ENCODE data around the gene OR8H2.
"Not testable (repeated sequence)": the region's sequence is repeated elsewhere in the genome, so short reads cannot be mapped to it uniquely, and the experiment has no call there.

The OR8H2 gene

GRCh38 chr11:56103210-56103737 is at the start of gene OR8H2:
OR8H2 (plus strand) TSS chr11:56103687; CDS start chr11:56105043, 1,356 bp downstream.
- Histone ChIP-seq H3K27ac (ENCODE audit: low read length) (no peak within 1 kb of the TSS), H3K9ac (ENCODE audit: low read depth, low read length) (no peak within 1 kb of the TSS), H3K9me3 (ENCODE audit: insufficient read depth, low read depth, low read length) (no peaks in the 10 kb centered on the region), H3K4me1 (ENCODE audit: insufficient read depth, low read length) (no peaks in the 10 kb centered on the region), H3K4me3 (ENCODE audit: low read length) (no peak within 1 kb of the TSS), H3K27me3 (ENCODE audit: insufficient read depth, low read length) (no peaks in the 10 kb centered on the region), H3K36me3 (ENCODE audit: insufficient read depth, low read depth, low read length) (no peaks in the 10 kb centered on the region)

- Histone ChIP-seq H3K4me3 (ENCODE audit: low read length) (peak overlapping the region; percentile 47), H3K4me1 (ENCODE audit: insufficient read depth, low read length) (peaks cover 19% of the 10 kb centered on the region)
- not testable (repeated sequence) for H3K27ac ChIP-seq (ENCODE audit: low read length); H3K27me3 ChIP-seq (ENCODE audit: insufficient read depth, low read length); H3K36me3 ChIP-seq (ENCODE audit: insufficient read depth, low read depth, low read length); H3K9me3 ChIP-seq (ENCODE audit: insufficient read depth, low read depth, low read length); H3K9ac ChIP-seq (ENCODE audit: low read depth, low read length)
Measured at GRCh38 chr11:56056366-56056765, 47.1 kb upstream of the OR8H2 start.

- not testable (repeated sequence) for H3K27ac ChIP-seq (ENCODE audit: low read length); H3K9me3 ChIP-seq (ENCODE audit: insufficient read depth, low read depth, low read length); H3K36me3 ChIP-seq (ENCODE audit: insufficient read depth, low read depth, low read length); H3K27me3 ChIP-seq (ENCODE audit: insufficient read depth, low read length)
- peak overlapping the region; percentile 32; the same call in 1 of the 2 replicates for H3K9ac ChIP-seq (ENCODE audit: low read depth, low read length)
- H3K4me3 ChIP-seq (ENCODE audit: low read length) = peak overlapping the region; percentile 47; the same call in 1 of the 2 replicates
- H3K4me1 ChIP-seq (ENCODE audit: insufficient read depth, low read length) = peaks cover 19% of the 10 kb centered on the region
Measured at GRCh38 chr11:56057661-56058237, 45.7 kb upstream of the OR8H2 start.

GRCh38 chr11:56058260-56058780 is 45.2 kb upstream of the OR8H2 start:
- not testable (repeated sequence) for H3K4me3 ChIP-seq (ENCODE audit: low read length); H3K27me3 ChIP-seq (ENCODE audit: insufficient read depth, low read length); H3K9me3 ChIP-seq (ENCODE audit: insufficient read depth, low read depth, low read length); H3K27ac ChIP-seq (ENCODE audit: low read length); H3K36me3 ChIP-seq (ENCODE audit: insufficient read depth, low read depth, low read length)
- Histone ChIP-seq H3K4me1 (ENCODE audit: insufficient read depth, low read length) (peaks cover 19% of the 10 kb centered on the region), H3K9ac (ENCODE audit: low read depth, low read length) (peak overlapping the region; percentile 32; the same call in 1 of the 2 replicates)

- Histone ChIP-seq H3K36me3 (ENCODE audit: insufficient read depth, low read depth, low read length) (no peaks in the 10 kb centered on the region), H3K9ac (ENCODE audit: low read depth, low read length) (no peak overlapping the region), H3K27me3 (ENCODE audit: insufficient read depth, low read length) (no peaks in the 10 kb centered on the region), H3K27ac (ENCODE audit: low read length) (no peak overlapping the region), H3K4me1 (ENCODE audit: insufficient read depth, low read length) (no peaks in the 10 kb centered on the region), H3K9me3 (ENCODE audit: insufficient read depth, low read depth, low read length) (no peaks in the 10 kb centered on the region), H3K4me3 (ENCODE audit: low read length) (no peak overlapping the region)
Measured at GRCh38 chr11:56066980-56067379, 36.5 kb upstream of the OR8H2 start.

GRCh38 chr11:56089697-56090096 is 13.8 kb upstream of the OR8H2 start:
- Histone ChIP-seq H3K4me3 (ENCODE audit: low read length) (no peak overlapping the region), H3K36me3 (ENCODE audit: insufficient read depth, low read depth, low read length) (no peaks in the 10 kb centered on the region), H3K9me3 (ENCODE audit: insufficient read depth, low read depth, low read length) (no peaks in the 10 kb centered on the region)

GRCh38 chr11:56093008-56093407 is 10.5 kb upstream of the OR8H2 start, which contains the start of gene OR8I2:
OR8I2 (plus strand) TSS chr11:56093308; CDS start chr11:56093308, 0 bp downstream.
- no peaks in the 10 kb centered on the region for H3K4me1 ChIP-seq (ENCODE audit: insufficient read depth, low read length)
- no peak within 1 kb of the TSS for H3K4me3 ChIP-seq (ENCODE audit: low read length)
- H3K9ac ChIP-seq (ENCODE audit: low read depth, low read length) = no peak within 1 kb of the TSS
- H3K36me3 ChIP-seq (ENCODE audit: insufficient read depth, low read depth, low read length) = no peaks in the 10 kb centered on the region
- H3K27me3 ChIP-seq (ENCODE audit: insufficient read depth, low read length) = no peaks in the 10 kb centered on the region
- no peak within 1 kb of the TSS for H3K27ac ChIP-seq (ENCODE audit: low read length)
- no peaks in the 10 kb centered on the region for H3K9me3 ChIP-seq (ENCODE audit: insufficient read depth, low read depth, low read length)

More at GRCh38 chr11:56089697-56090096, 13.8 kb upstream of the OR8H2 start:
- no peak overlapping the region for H3K9ac ChIP-seq (ENCODE audit: low read depth, low read length)
- H3K4me1 ChIP-seq (ENCODE audit: insufficient read depth, low read length) = no peaks in the 10 kb centered on the region
- H3K27ac ChIP-seq (ENCODE audit: low read length) = no peak overlapping the region
- H3K27me3 ChIP-seq (ENCODE audit: insufficient read depth, low read length) = no peaks in the 10 kb centered on the region

- Histone ChIP-seq H3K27me3 (ENCODE audit: insufficient read depth, low read length) (no peaks in the 10 kb centered on the region), H3K36me3 (ENCODE audit: insufficient read depth, low read depth, low read length) (no peaks in the 10 kb centered on the region), H3K4me1 (ENCODE audit: insufficient read depth, low read length) (no peaks in the 10 kb centered on the region), H3K27ac (ENCODE audit: low read length) (no peak within 1 kb of the TSS), H3K4me3 (ENCODE audit: low read length) (no peak within 1 kb of the TSS), H3K9me3 (ENCODE audit: insufficient read depth, low read depth, low read length) (no peaks in the 10 kb centered on the region), H3K9ac (ENCODE audit: low read depth, low read length) (no peak within 1 kb of the TSS)
Measured at GRCh38 chr11:56122073-56122472, 18.6 kb downstream of the OR8H2 start, which contains the start of gene OR8H3. OR8H3 (plus strand) TSS chr11:56122373; CDS start chr11:56122373, 0 bp downstream.

- H3K27ac ChIP-seq (ENCODE audit: low read length) = no peak within 1 kb of the TSS
Measured at GRCh38 chr11:56140151-56140661, 36.7 kb downstream of the OR8H2 start, which contains the start of gene OR8J3. OR8J3 (minus strand) TSS chr11:56140201; CDS start chr11:56137718, 2,483 bp downstream.

GRCh38 chr11:56143681-56144080 is 40.2 kb downstream of the OR8H2 start:
- H3K27ac ChIP-seq (ENCODE audit: low read length); H3K4me3 ChIP-seq (ENCODE audit: low read length); H3K4me1 ChIP-seq (ENCODE audit: insufficient read depth, low read length); H3K36me3 ChIP-seq (ENCODE audit: insufficient read depth, low read depth, low read length); H3K27me3 ChIP-seq (ENCODE audit: insufficient read depth, low read length); H3K9me3 ChIP-seq (ENCODE audit: insufficient read depth, low read depth, low read length); H3K9ac ChIP-seq (ENCODE audit: low read depth, low read length): not testable (repeated sequence)

More at GRCh38 chr11:56140151-56140661, 36.7 kb downstream of the OR8H2 start, which contains the start of gene OR8J3:
- Histone ChIP-seq H3K4me3 (ENCODE audit: low read length) (no peak within 1 kb of the TSS), H3K36me3 (ENCODE audit: insufficient read depth, low read depth, low read length) (no peaks in the 10 kb centered on the region), H3K9ac (ENCODE audit: low read depth, low read length) (no peak within 1 kb of the TSS), H3K9me3 (ENCODE audit: insufficient read depth, low read depth, low read length) (no peaks in the 10 kb centered on the region), H3K4me1 (ENCODE audit: insufficient read depth, low read length) (no peaks in the 10 kb centered on the region), H3K27me3 (ENCODE audit: insufficient read depth, low read length) (no peaks in the 10 kb centered on the region)

GRCh38 chr11:56151376-56151775 is 47.9 kb downstream of the OR8H2 start:
- H3K9ac ChIP-seq (ENCODE audit: low read depth, low read length) = no peak overlapping the region
- no peak overlapping the region for H3K27ac ChIP-seq (ENCODE audit: low read length)
- no peaks in the 10 kb centered on the region for H3K27me3 ChIP-seq (ENCODE audit: insufficient read depth, low read length)
- H3K4me1 ChIP-seq (ENCODE audit: insufficient read depth, low read length) = no peaks in the 10 kb centered on the region
- no peak overlapping the region for H3K4me3 ChIP-seq (ENCODE audit: low read length)
- H3K9me3 ChIP-seq (ENCODE audit: insufficient read depth, low read depth, low read length) = peaks cover 11% of the 10 kb centered on the region
- H3K36me3 ChIP-seq (ENCODE audit: insufficient read depth, low read depth, low read length) = no peaks in the 10 kb centered on the region

- no peak overlapping the region for H3K4me3 ChIP-seq (ENCODE audit: low read length)
- no peak overlapping the region for H3K27ac ChIP-seq (ENCODE audit: low read length)
- peaks cover 12% of the 10 kb centered on the region; the same call in 1 of the 2 replicates for H3K9me3 ChIP-seq (ENCODE audit: insufficient read depth, low read depth, low read length)
- H3K36me3 ChIP-seq (ENCODE audit: insufficient read depth, low read depth, low read length) = no peaks in the 10 kb centered on the region
- H3K4me1 ChIP-seq (ENCODE audit: insufficient read depth, low read length) = no peaks in the 10 kb centered on the region
- H3K27me3 ChIP-seq (ENCODE audit: insufficient read depth, low read length) = no peaks in the 10 kb centered on the region
- H3K9ac ChIP-seq (ENCODE audit: low read depth, low read length) = no peak overlapping the region
Measured at GRCh38 chr11:56152333-56152732, 48.8 kb downstream of the OR8H2 start.

Data from iPS-20b (cell line).